NT2/D1 (cell line): Measurements from ENCODE around the gene GRIA4.

Experiments used
- SUZ12 ChIP-seq: IDR thresholded peaks from 2 replicates; pipeline ENCODE4 v1.6.1; 2011; ENCODE audit not compliant: insufficient read length, insufficient read depth; ENCODE audit errors: extremely low read depth
- YY1 ChIP-seq: IDR thresholded peaks from 2 replicates; pipeline ENCODE4 v1.6.1; 2011; ENCODE audit not compliant: insufficient read length, insufficient read depth
- ZNF274 ChIP-seq: IDR thresholded peaks from 2 replicates; pipeline ENCODE4 v1.6.1; 2011; ENCODE audit warnings: mild to moderate bottlenecking, low read depth, low read length

DNA sequence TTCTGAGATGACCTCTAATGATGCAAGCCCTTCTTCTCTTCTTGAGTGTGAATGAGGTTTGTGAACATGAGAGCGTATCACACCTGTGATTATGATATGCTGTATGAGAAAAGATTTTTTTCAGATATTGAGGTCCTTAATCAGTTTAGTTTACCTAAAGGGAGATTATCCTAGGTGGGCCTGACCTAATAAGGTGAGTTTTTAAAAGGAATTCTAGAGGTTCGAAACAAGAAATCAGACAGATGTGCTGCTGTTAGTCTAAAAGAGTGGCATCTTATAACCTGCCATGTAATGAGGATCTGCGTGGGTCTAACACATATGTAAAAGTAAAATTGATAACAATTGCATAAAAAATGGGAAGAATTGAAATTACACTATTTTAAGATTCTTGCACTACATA lies 378.3 kb downstream of the GRIA4 start:
- TF ChIP-seq YY1 (no peak), SUZ12 (no peak), ZNF274 (no peak)
